Neural progenitor cell (in vitro differentiated cells): ENCODE results near the gene RBFOX2. TPM values are rescaled to one million over a fixed set of nuclear protein-coding genes. Genes with fewer than 3 reads are reported as not detected.
A peak's percentile ranks its signal among the peaks of the same experiment; 100 is the strongest.

ENCODE experiments used
- DNase-seq: peaks from one replicate; pipeline ENCODE4 v3.0.0-alpha.2; 2016; ENCODE audit warnings: low spot score
- H2AFZ ChIP-seq: fragments of 200-600 bp; sonication (generic); replicated peaks from 2 replicates; pipeline ENCODE4 v1.6.1; 2016; ENCODE audit warnings: antibody characterized with exemption
- H3F3A ChIP-seq: fragments of 200-600 bp; sonication (generic); 2 replicates; pipeline ENCODE4 v1.6.1; 2016; ENCODE audit warnings: antibody characterized with exemption, low read depth
- H3K27ac ChIP-seq: fragments of 200-600 bp; sonication (generic); 2 replicates; pipeline ENCODE4 v1.5.1; 2016; ENCODE audit warnings: mild to moderate bottlenecking
- H3K27me3 ChIP-seq: fragments of 200-600 bp; sonication (generic); 2 replicates; pipeline ENCODE4 v1.6.1; 2016; ENCODE audit warnings: mild to moderate bottlenecking, moderate library complexity
- H3K36me3 ChIP-seq: fragments of 200-600 bp; sonication (generic); 2 replicates; pipeline ENCODE4 v1.5.1; 2016
- H3K4me1 ChIP-seq: fragments of 200-600 bp; sonication (generic); 2 replicates; pipeline ENCODE4 v1.6.1; 2016; ENCODE audit warnings: mixed run types
- H3K4me2 ChIP-seq: fragments of 200-600 bp; sonication (generic); 2 replicates; pipeline ENCODE4 v1.6.1; 2016
- H3K4me3 ChIP-seq: fragments of 200-600 bp; sonication (generic); 2 replicates; pipeline ENCODE4 v1.5.1; 2016
- H3K79me2 ChIP-seq: fragments of 200-600 bp; sonication (generic); 2 replicates; pipeline ENCODE4 v1.6.1; 2016; ENCODE audit warnings: low read depth
- H3K9ac ChIP-seq: fragments of 200-600 bp; sonication (generic); 2 replicates; pipeline ENCODE4 v1.6.1; 2016
- H3K9me3 ChIP-seq: fragments of 200-600 bp; sonication (generic); 2 replicates; pipeline ENCODE4 v1.5.1; 2016; ENCODE audit warnings: low read depth
- H4K20me1 ChIP-seq: fragments of 200-600 bp; sonication (generic); 2 replicates; pipeline ENCODE4 v1.6.1; 2016; ENCODE audit warnings: low read depth
- H3K27ac Mint-ChIP-seq: 3 replicates; pipeline ENCODE4 v1.8.0; 2021; ENCODE audit warnings: mixed read lengths
- H3K27me3 Mint-ChIP-seq: 2 replicates; pipeline ENCODE4 v1.8.0; 2022; ENCODE audit warnings: low read depth, mild to moderate bottlenecking, inconsistent platforms, moderate library complexity, mixed read lengths; ENCODE audit not compliant: insufficient read depth
- H3K36me3 Mint-ChIP-seq: 3 replicates; pipeline ENCODE4 v1.8.0; 2021; ENCODE audit warnings: mixed read lengths
- H3K4me1 Mint-ChIP-seq: 3 replicates; pipeline ENCODE4 v1.8.0; 2021; ENCODE audit warnings: mixed read lengths
- H3K4me3 Mint-ChIP-seq: 3 replicates; pipeline ENCODE4 v1.8.0; 2021; ENCODE audit warnings: mild to moderate bottlenecking, moderate library complexity, mixed read lengths
- H3K9me3 Mint-ChIP-seq: 3 replicates; pipeline ENCODE4 v1.8.0; 2020; ENCODE audit warnings: mixed read lengths
- CTCF ChIP-seq: fragments of 200-600 bp; sonication (generic); IDR thresholded peaks from 2 replicates; pipeline ENCODE4 v1.5.1; 2017; ENCODE audit warnings: antibody characterized with exemption, mild to moderate bottlenecking
- EZH2 ChIP-seq: fragments of 200-600 bp; sonication (generic); IDR thresholded peaks from 2 replicates; pipeline ENCODE4 v1.6.1; 2017; ENCODE audit warnings: antibody characterized with exemption, mild to moderate bottlenecking, moderate library complexity
- EZH2phosphoT487 ChIP-seq: fragments of 200-600 bp; sonication (generic); IDR thresholded peaks from 2 replicates; pipeline ENCODE4 v1.6.1; 2017; ENCODE audit warnings: antibody characterized with exemption
- total RNA-seq: library from RNA; depleted of rRNA; stranded (reverse); fragments of >200 nt; gene quantifications from 2 replicates; pipeline ENCODE4 v1.2.3, GENCODE V29; 2015; ENCODE audit warnings: low replicate concordance

RBFOX2 gene
- total RNA-seq, 1 donor from 2014 or later, result 163 TPM

GRCh38 chr22:35866651-35867050 lies 162.0 kb downstream of the RBFOX2 start:
- Mint-ChIP-seq H3K27ac (peak overlapping the region; percentile 83), H3K36me3 (no peaks in the 10 kb centered on the region), H3K4me3 (no peak overlapping the region), H3K4me1 (peaks cover 34% of the 10 kb centered on the region), H3K9me3 (no peaks in the 10 kb centered on the region), H3K27me3 (peaks cover 3% of the 10 kb centered on the region)
- peak; percentile 46 for DNase-seq
- TF ChIP-seq CTCF, result no peak
- no peak for TF ChIP-seq EZH2phosphoT487
- no peak for TF ChIP-seq EZH2
- Histone ChIP-seq H3K4me1 (peaks cover 34% of the 10 kb centered on the region), H3K9me3 (no peaks in the 10 kb centered on the region), H3K36me3 (no peaks in the 10 kb centered on the region), H3F3A (peaks cover 23% of the 10 kb centered on the region), H3K4me3 (no peak overlapping the region), H3K4me2 (peak overlapping the region; percentile 41), H3K9ac (no peak overlapping the region), H2AFZ (no peak overlapping the region), H3K27ac (no peak overlapping the region), H4K20me1 (peaks cover 62% of the 10 kb centered on the region), H3K79me2 (peaks cover 88% of the 10 kb centered on the region), H3K27me3 (no peaks in the 10 kb centered on the region)

DNA sequence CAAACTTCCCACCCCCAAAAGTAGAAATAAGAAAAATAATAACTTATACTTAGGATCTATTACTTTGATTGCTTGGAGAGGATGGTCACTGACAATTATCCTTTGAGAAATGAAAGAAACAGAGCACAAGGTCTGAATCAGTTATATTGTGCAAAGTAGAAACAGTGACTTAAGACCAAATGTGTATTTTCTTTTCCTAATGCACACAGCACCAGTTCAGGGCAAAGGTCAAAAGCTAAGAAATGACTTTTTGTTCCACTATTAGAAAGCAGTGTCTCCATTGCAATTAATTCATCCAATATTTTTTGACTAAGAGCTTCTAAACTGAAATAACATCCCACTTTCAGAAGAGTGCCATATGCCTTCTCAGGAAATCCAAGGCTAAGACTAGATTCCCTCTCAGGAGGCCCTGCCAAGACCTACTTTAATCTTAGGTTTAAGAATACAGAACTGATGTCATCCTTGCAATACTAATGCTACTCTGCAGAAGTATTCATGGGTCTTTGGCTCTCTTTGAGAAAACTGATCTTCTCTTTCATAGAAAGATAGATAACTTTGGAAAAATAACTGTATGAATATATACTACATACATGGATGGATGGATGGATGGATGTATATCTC lies 164.0 kb downstream of the RBFOX2 start:
- no peaks in the 10 kb centered on the region for H3K36me3 Mint-ChIP-seq

GRCh38 chr22:35863432-35863831 lies 165.2 kb downstream of the RBFOX2 start:
- no peaks in the 10 kb centered on the region for H3K9me3 Mint-ChIP-seq
- H3K27me3 Mint-ChIP-seq, result peaks cover 3% of the 10 kb centered on the region
- Histone ChIP-seq H3F3A (peaks cover 7% of the 10 kb centered on the region), H2AFZ (no peak overlapping the region), H3K4me3 (no peak overlapping the region), H3K9me3 (no peaks in the 10 kb centered on the region), H3K79me2 (peaks cover 91% of the 10 kb centered on the region), H3K27ac (no peak overlapping the region), H3K4me1 (peaks cover 30% of the 10 kb centered on the region), H3K4me2 (no peak overlapping the region), H4K20me1 (peaks cover 65% of the 10 kb centered on the region), H3K36me3 (no peaks in the 10 kb centered on the region), H3K27me3 (no peaks in the 10 kb centered on the region), H3K9ac (no peak overlapping the region)
- H3K27ac Mint-ChIP-seq, result no peak overlapping the region
- no peak overlapping the region for H3K4me3 Mint-ChIP-seq
- H3K36me3 Mint-ChIP-seq, result no peaks in the 10 kb centered on the region
- TF ChIP-seq CTCF (no peak), EZH2phosphoT487 (no peak), EZH2 (no peak)
- peaks cover 32% of the 10 kb centered on the region for H3K4me1 Mint-ChIP-seq
- DNase-seq, result no peak

More for the DNA sequence above, 164.0 kb downstream of the RBFOX2 start:
- H3K4me3 Mint-ChIP-seq, result no peak overlapping the region
- DNase-seq, result no peak
- Histone ChIP-seq H3K9ac (no peak overlapping the region), H3K9me3 (no peaks in the 10 kb centered on the region), H3K4me3 (no peak overlapping the region), H3K4me2 (no peak overlapping the region), H4K20me1 (peaks cover 62% of the 10 kb centered on the region), H3K4me1 (peaks cover 34% of the 10 kb centered on the region), H3K79me2 (peaks cover 88% of the 10 kb centered on the region), H2AFZ (no peak overlapping the region), H3K27ac (no peak overlapping the region), H3F3A (peaks cover 19% of the 10 kb centered on the region), H3K27me3 (no peaks in the 10 kb centered on the region), H3K36me3 (no peaks in the 10 kb centered on the region)
- no peaks in the 10 kb centered on the region for H3K9me3 Mint-ChIP-seq
- peaks cover 3% of the 10 kb centered on the region for H3K27me3 Mint-ChIP-seq
- peaks cover 32% of the 10 kb centered on the region for H3K4me1 Mint-ChIP-seq
- H3K27ac Mint-ChIP-seq, result no peak overlapping the region
- TF ChIP-seq EZH2, result no peak
- no peak for TF ChIP-seq EZH2phosphoT487
- TF ChIP-seq CTCF, result no peak
